Keratinocyte (primary cell): ENCODE results near the gene TPM3. TPM values are rescaled to one million over a fixed set of nuclear protein-coding genes. Genes with fewer than 3 reads are reported as not detected.

Experiments used
- DNase-seq: peaks from one replicate; pipeline ENCODE4 v3.0.0-alpha.2; 2011; ENCODE audit warnings: low read depth, missing footprints, low spot score
- FAIRE-seq: peaks from 2 replicates; lab custom pipeline; 2011; peaks lifted over from hg19 to GRCh38; lab: Jason Lieb, UNC
- H2AFZ ChIP-seq: 2 replicates; pipeline ENCODE4 v1.6.0; 2012; ENCODE audit warnings: low read length, control low read depth, inconsistent platforms; ENCODE audit not compliant: control insufficient read depth
- H3K27ac ChIP-seq: 2 replicates; pipeline ENCODE4 v1.5.1; 2011; ENCODE audit warnings: low read length; ENCODE audit not compliant: control insufficient read depth, insufficient read depth
- H3K27me3 ChIP-seq: 3 replicates; pipeline ENCODE4 v1.6.0; 2011; ENCODE audit warnings: low read length; ENCODE audit not compliant: control insufficient read depth, insufficient read depth; ENCODE audit errors: extremely low read depth
- H3K36me3 ChIP-seq, 2 experiments: 2 replicates in 1 of 2; 3 replicates in 1 of 2; pipeline ENCODE4 v1.5.1; 2011; ENCODE audit warnings: low read length in 2 of 2, mild to moderate bottlenecking in 1 of 2; ENCODE audit not compliant: control insufficient read depth in 2 of 2, insufficient read depth in 2 of 2; ENCODE audit errors: extremely low read depth in 1 of 2
- H3K4me1 ChIP-seq: 3 replicates; pipeline ENCODE4 v1.5.1; 2011; ENCODE audit warnings: low read length; ENCODE audit not compliant: control insufficient read depth, insufficient read depth; ENCODE audit errors: extremely low read depth
- H3K4me2 ChIP-seq: 3 replicates; pipeline ENCODE4 v1.6.0; 2011; ENCODE audit warnings: low read depth, low read length; ENCODE audit not compliant: control insufficient read depth, insufficient read depth; ENCODE audit errors: extremely low read depth
- H3K4me3 ChIP-seq, 3 experiments: fragments of 200-600 bp in 1 of 3; sonication (generic) in 1 of 3; 2 replicates in 2 of 3; 3 replicates in 1 of 3; pipeline ENCODE4 v1.5.1; 2011 to 2016; ENCODE audit warnings: low read length in 3 of 3, mild to moderate bottlenecking in 3 of 3, control low read depth in 2 of 3, inconsistent platforms in 1 of 3, low read depth in 1 of 3, mixed read lengths in 1 of 3, mixed run types in 1 of 3, moderate library complexity in 1 of 3; ENCODE audit not compliant: control insufficient read depth in 2 of 3, insufficient read depth in 2 of 3; ENCODE audit errors: extremely low read depth in 1 of 3
- H3K79me2 ChIP-seq: 2 replicates; pipeline ENCODE4 v1.6.0; 2012; ENCODE audit warnings: low read length; ENCODE audit not compliant: control insufficient read depth, insufficient read depth
- H3K9ac ChIP-seq: 3 replicates; pipeline ENCODE4 v1.6.0; 2011; ENCODE audit warnings: low read length; ENCODE audit not compliant: control insufficient read depth, insufficient read depth; ENCODE audit errors: extremely low read depth
- H3K9me1 ChIP-seq: 3 replicates; pipeline ENCODE4 v1.6.0; 2011; ENCODE audit warnings: low read length; ENCODE audit not compliant: control insufficient read depth, insufficient read depth; ENCODE audit errors: extremely low read depth
- H3K9me3 ChIP-seq: 2 replicates; pipeline ENCODE4 v1.5.1; 2012; ENCODE audit warnings: low read depth, low read length; ENCODE audit not compliant: control insufficient read depth
- H4K20me1 ChIP-seq: 3 replicates; pipeline ENCODE4 v1.6.0; 2011; ENCODE audit warnings: low read length; ENCODE audit not compliant: control insufficient read depth, insufficient read depth; ENCODE audit errors: extremely low read depth
- CTCF ChIP-seq, 3 experiments: IDR thresholded peaks in 1 of 3; conservative IDR thresholded peaks in 1 of 3; optimal IDR thresholded peaks in 1 of 3; 2 replicates in 2 of 3; 3 replicates in 1 of 3; pipeline versions ENCODE3 to v1.5.1; 2011; ENCODE audit warnings: low read length in 3 of 3, mild to moderate bottlenecking in 3 of 3, moderate library complexity in 2 of 3, control low read depth in 1 of 3, inconsistent platforms in 1 of 3; ENCODE audit not compliant: insufficient read depth in 2 of 3; ENCODE audit errors: extremely low read depth in 1 of 3
- EZH2 ChIP-seq: IDR thresholded peaks from one replicate; pipeline ENCODE4 v1.6.1; 2012; ENCODE audit warnings: inconsistent platforms, mild to moderate bottlenecking, low read length, moderate library complexity
- dilution Hi-C: fragments of 300-500 bp; cut with MboI; formaldehyde crosslinking; loops from one replicate; pipeline ENCODE4 v1.7.0; 2020; ENCODE audit warnings: low sequenced_read_pairs; ENCODE audit not compliant: extremely low pct_ligation_motif_present
- polyA plus RNA-seq, 5 experiments: library from polyadenylated mRNA; depleted of rRNA in 3 of 5; stranded (reverse) in 3 of 5; stranded (forward) in 1 of 5; unstranded in 1 of 5; fragments of >200 nt; gene quantifications; 1 replicate in 1 of 5; 2 replicates in 3 of 5; 3 replicates in 1 of 5; pipeline versions ENCODE4 v1.2.1 to v1.2.3, GENCODE V29; 2011 to 2012; ENCODE audit warnings: missing spikeins in 2 of 5, low read depth in 1 of 5, low replicate concordance in 1 of 5

TPM3 gene
- polyA plus RNA-seq, 1 donor (not counting 4 experiments of a cell fraction or from before 2014, with no cell fraction given) = 585 TPM

GRCh38 chr1:154171880-154172279, 20.0 kb downstream of the TPM3 start:
- H3K36me3 ChIP-seq = peaks cover 45 to 61% of the 10 kb centered on the region in 2 experiments
- H3K9ac ChIP-seq = no peak overlapping the region
- peaks cover 26% of the 10 kb centered on the region for H4K20me1 ChIP-seq
- no peak overlapping the region for H3K4me3 ChIP-seq
- FAIRE-seq = no peak
- no peak for DNase-seq
- H3K4me1 ChIP-seq = peaks cover 1% of the 10 kb centered on the region
- H3K27me3 ChIP-seq = no peaks in the 10 kb centered on the region
- no peak overlapping the region for H2AFZ ChIP-seq
- no peak for TF ChIP-seq EZH2
- no peak for TF ChIP-seq CTCF (optimal IDR thresholded peaks at IDR 0.05 in 1 of 3, IDR thresholded peaks at IDR 0.05 in 1 of 3, conservative IDR thresholded peaks at IDR 0.05 in 1 of 3; ENCODE audit: extremely low read depth in 1 of 3, insufficient read depth in 2 of 3, low read length in 3 of 3)
- no peak overlapping the region for H3K4me2 ChIP-seq
- H3K9me3 ChIP-seq = no peaks in the 10 kb centered on the region
- dilution Hi-C loops = no loop called here
- no peak overlapping the region for H3K27ac ChIP-seq
- H3K9me1 ChIP-seq = no peaks in the 10 kb centered on the region
- H3K79me2 ChIP-seq = peaks cover 73% of the 10 kb centered on the region

GRCh38 chr1:154171223-154171583, 20.7 kb downstream of the TPM3 start:
- H2AFZ ChIP-seq = no peak overlapping the region
- H3K36me3 ChIP-seq = peaks cover 46 to 62% of the 10 kb centered on the region in 2 experiments
- no peak overlapping the region for H3K4me3 ChIP-seq
- H3K9me1 ChIP-seq = no peaks in the 10 kb centered on the region
- peaks cover 19% of the 10 kb centered on the region for H4K20me1 ChIP-seq
- H3K4me1 ChIP-seq = no peaks in the 10 kb centered on the region
- peaks cover 69% of the 10 kb centered on the region for H3K79me2 ChIP-seq
- H3K9me3 ChIP-seq = no peaks in the 10 kb centered on the region
- no peak overlapping the region for H3K9ac ChIP-seq
- no peak for TF ChIP-seq EZH2
- TF ChIP-seq CTCF (optimal IDR thresholded peaks at IDR 0.05 in 1 of 3, IDR thresholded peaks at IDR 0.05 in 1 of 3, conservative IDR thresholded peaks at IDR 0.05 in 1 of 3; ENCODE audit: extremely low read depth in 1 of 3, insufficient read depth in 2 of 3, low read length in 3 of 3) = no peak
- no peak for DNase-seq
- no peak for FAIRE-seq
- dilution Hi-C loops = no loop called here
- peak overlapping the region; percentile 3 for H3K27ac ChIP-seq
- no peaks in the 10 kb centered on the region for H3K27me3 ChIP-seq
- H3K4me2 ChIP-seq = no peak overlapping the region
